ENCODE measurements around the gene POLR1A. TPM values are rescaled to one million over a fixed set of nuclear protein-coding genes. Genes with fewer than 3 reads are reported as not detected.

The POLR1A gene
- total and polyA plus RNA-seq, 7 donors, result 6.1 to 41.6 (median 27.0) TPM

DNA sequence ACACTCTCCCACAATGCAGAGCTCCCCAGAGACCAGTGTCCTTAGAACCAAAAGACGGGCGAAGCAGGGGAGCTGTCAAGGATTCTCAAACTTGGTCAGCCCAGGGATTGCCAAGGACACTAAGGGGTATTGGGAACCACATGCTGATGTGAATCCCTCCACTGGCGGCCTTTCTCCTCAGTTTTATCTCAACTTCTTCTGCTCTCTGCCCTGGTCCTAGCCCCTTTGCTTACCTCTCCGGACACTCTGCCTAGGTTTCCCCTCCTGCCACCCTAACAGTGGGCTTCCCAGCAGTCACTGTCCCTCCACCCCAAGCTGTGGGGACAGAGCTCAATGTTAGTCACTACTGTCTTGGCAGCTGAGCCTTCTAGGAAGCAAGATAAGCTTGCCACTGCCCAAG lies 61.1 kb downstream of the POLR1A start:
- H3K27ac ChIP-seq, result no peak overlapping the region
- H3K4me3 ChIP-seq, result no peak overlapping the region
- peaks cover 17% of the 10 kb centered on the region for H3K4me1 ChIP-seq
- H3K9me3 ChIP-seq, result no peaks in the 10 kb centered on the region
- intact Hi-C loops (cut with DNase I), result no loop called here
- ATAC-seq, result no peak
- WGBS, 3 donors, result 98 to 99% (median 98%) methylated on average over 4 of the region's 4 CpGs
- TF ChIP-seq, protein P1, sequence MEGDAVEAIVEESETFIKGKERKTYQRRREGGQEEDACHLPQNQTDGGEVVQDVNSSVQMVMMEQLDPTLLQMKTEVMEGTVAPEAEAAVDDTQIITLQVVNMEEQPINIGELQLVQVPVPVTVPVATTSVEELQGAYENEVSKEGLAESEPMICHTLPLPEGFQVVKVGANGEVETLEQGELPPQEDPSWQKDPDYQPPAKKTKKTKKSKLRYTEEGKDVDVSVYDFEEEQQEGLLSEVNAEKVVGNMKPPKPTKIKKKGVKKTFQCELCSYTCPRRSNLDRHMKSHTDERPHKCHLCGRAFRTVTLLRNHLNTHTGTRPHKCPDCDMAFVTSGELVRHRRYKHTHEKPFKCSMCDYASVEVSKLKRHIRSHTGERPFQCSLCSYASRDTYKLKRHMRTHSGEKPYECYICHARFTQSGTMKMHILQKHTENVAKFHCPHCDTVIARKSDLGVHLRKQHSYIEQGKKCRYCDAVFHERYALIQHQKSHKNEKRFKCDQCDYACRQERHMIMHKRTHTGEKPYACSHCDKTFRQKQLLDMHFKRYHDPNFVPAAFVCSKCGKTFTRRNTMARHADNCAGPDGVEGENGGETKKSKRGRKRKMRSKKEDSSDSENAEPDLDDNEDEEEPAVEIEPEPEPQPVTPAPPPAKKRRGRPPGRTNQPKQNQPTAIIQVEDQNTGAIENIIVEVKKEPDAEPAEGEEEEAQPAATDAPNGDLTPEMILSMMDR (IDR thresholded peaks at IDR 0.05), result no peak
- H3K27me3 ChIP-seq (ENCODE audit: insufficient read depth in 3 of 3, low read length in 2 of 3), result no peaks in the 10 kb centered on the region
- no peak for DNase-seq
- H3K36me3 ChIP-seq (ENCODE audit: insufficient read depth in 1 of 2, low read depth in 1 of 2), result peaks cover 24 to 90% of the 10 kb centered on the region in 2 donors

DNA sequence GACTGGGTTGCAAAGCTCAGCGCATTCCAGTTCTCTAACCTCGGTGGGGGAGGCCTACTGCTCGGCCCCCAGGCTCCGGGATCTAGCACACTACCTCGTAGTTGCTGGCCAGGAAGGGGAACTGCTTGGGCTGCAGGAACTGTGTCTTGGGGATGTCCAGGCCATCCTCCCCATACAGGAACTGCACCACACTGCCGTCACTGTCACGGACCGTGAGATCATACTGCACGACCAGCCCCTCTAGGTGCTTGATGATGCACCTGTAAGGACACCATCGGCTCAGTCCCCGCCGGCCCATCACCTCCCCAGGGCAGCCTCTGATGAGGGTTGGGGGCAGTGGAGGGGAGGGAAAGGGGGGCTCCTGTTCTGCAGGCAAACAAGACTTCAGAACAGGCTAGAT lies 61.6 kb downstream of the POLR1A start:
- Histone ChIP-seq H3K27me3 (ENCODE audit: insufficient read depth in 3 of 3, low read length in 2 of 3) (no peaks in the 10 kb centered on the region), H3K36me3 (ENCODE audit: insufficient read depth in 1 of 2, low read depth in 1 of 2) (peaks cover 29 to 90% of the 10 kb centered on the region in 2 donors), H3K4me3 (no peak overlapping the region), H3K4me1 (peaks cover 21% of the 10 kb centered on the region), H3K9me3 (no peaks in the 10 kb centered on the region), H3K27ac (no peak overlapping the region)
- 93% methylated on average over 12 of the region's 12 CpGs for WGBS, 3 donors
- TF ChIP-seq, protein P1 (IDR thresholded peaks at IDR 0.05), result no peak
- intact Hi-C loops (cut with DNase I), result no loop called here
- ATAC-seq, result no peak
- DNase-seq, result no peak

DNA sequence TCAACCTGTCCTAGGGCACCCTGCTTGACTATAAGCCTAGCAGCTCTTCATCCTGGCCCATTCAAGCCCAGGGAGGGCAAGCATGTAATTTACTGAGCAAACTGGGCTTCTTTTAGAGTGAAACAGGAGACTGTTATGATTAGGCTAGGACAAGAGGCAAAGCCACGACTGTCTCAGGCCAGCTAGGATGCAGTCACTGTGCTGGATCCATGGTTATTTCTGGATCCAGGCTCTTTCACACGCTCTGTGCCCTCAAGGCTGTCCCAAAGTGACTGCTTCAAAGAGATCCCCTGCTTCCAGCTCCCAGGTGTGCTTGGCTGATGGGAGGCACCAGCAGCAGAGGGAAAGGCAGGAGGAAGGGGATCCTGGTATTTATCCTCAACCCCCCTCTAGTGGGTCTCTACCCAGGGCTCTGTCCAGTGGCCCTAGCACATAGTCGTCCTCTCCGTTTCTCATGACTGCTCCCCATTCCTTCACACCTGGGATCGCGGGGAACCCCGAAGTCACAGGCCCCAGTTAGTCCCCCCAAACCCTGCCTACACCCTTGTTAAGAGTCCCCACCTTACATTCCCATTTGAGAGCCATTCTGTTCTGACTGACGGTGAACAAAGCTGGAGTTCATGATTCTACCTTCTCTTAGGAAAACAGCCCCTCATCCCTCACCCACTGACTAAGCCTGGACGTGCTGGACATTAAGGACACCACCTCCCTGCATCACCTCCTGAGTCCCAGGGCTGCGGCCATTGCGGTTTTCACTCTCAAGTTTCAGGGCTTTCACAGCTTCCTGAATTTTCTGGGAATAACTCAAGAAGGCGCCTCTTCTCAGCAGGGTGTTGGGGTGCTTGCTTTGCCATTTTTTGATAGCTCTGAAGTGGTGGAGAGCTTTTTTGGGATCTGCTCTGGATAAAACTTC lies 63.2 kb downstream of the POLR1A start:
- H3K4me3 ChIP-seq, result no peak overlapping the region
- H3K4me1 ChIP-seq, result peaks cover 36% of the 10 kb centered on the region
- ATAC-seq (peak; percentile 23 to 77 (median 50)), DNase-seq (no peak)
- WGBS, 3 donors, result 82 to 89% (median 83%) methylated on average over 12 of the region's 12 CpGs
- H3K27ac ChIP-seq, result peak overlapping the region; percentile 78
- no peaks in the 10 kb centered on the region for H3K27me3 ChIP-seq (ENCODE audit: insufficient read depth in 3 of 3, low read length in 2 of 3)
- H3K9me3 ChIP-seq, result no peaks in the 10 kb centered on the region
- TF ChIP-seq, protein P1 (IDR thresholded peaks at IDR 0.05), result no peak
- intact Hi-C loops (cut with DNase I), result no loop called here
- peaks cover 25 to 85% of the 10 kb centered on the region in 2 donors for H3K36me3 ChIP-seq (ENCODE audit: insufficient read depth in 1 of 2, low read depth in 1 of 2)

DNA sequence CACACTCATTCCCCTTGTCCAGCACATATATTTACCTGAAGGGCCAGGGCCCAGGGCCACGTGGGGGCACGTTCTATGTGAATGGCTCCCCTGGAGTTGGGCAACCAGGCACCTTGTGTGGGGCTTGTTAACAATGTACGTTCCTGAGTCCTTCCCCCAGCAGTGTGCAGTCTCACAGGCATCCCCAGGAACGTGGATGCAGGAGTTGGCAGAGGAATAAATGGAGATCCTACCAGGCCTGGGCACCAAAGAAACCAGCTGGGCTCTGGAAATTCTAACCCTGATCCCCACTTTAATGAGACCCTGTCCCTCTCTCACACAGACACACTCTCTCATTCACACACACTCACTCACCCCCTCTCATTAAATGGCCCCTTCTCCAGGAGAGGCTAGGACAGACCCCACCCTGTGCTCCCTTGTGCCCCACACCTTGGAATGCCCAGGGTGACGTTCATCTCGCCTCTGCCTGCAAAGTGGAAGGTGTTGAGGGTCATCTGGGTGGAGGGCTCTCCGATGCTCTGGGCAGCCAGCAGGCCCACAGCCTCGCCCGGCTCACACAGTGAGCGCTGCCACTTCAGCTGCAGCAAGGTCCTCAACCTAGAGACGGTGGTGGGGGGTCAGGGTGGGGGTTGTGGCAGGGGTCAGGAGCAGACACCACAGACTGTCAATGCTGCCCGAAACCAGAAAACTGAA lies 65.6 kb downstream of the POLR1A start:
- H3K27ac ChIP-seq, result peak overlapping the region; percentile 96
- peaks cover 20 to 60% of the 10 kb centered on the region in 2 donors for H3K36me3 ChIP-seq (ENCODE audit: insufficient read depth in 1 of 2, low read depth in 1 of 2)
- ATAC-seq (no peak), DNase-seq (no peak)
- no peak overlapping the region for H3K4me3 ChIP-seq
- TF ChIP-seq, protein P1 (IDR thresholded peaks at IDR 0.05), result no peak
- peaks cover 60% of the 10 kb centered on the region for H3K4me1 ChIP-seq
- H3K9me3 ChIP-seq, result no peaks in the 10 kb centered on the region
- 90 to 96% (median 91%) methylated on average over 12 of the region's 12 CpGs for WGBS, 3 donors
- intact Hi-C loops (cut with DNase I), result loop anchor here (2.0 to 5.0 kb wide), 3 partner anchors 37 to 153 kb away; partner anchors contain the start of gene ST3GAL5 (in 1 of the 2)
- no peaks in the 10 kb centered on the region for H3K27me3 ChIP-seq (ENCODE audit: insufficient read depth in 3 of 3, low read length in 2 of 3)

Data from psoas muscle (tissue), 8 donors.